ENCODE results near the gene PRKCH. TPM values are rescaled to one million over a fixed set of nuclear protein-coding genes. Genes with fewer than 3 reads are reported as not detected.

Gene PRKCH
- total RNA-seq, 2 donors from 2014 or later, result 7.2 to 8.6 TPM

GRCh38 chr14:61537563-61538463 lies 216.4 kb downstream of the PRKCH start:
- Mint-ChIP-seq H3K4me1 (peaks cover 27% of the 10 kb centered on the region), H3K4me3 (no peak overlapping the region), H3K36me3 (ENCODE audit: low read depth) (no peaks in the 10 kb centered on the region), H3K27ac (peak overlapping the region; percentile 77), H3K9me3 (no peaks in the 10 kb centered on the region), H3K27me3 (ENCODE audit: insufficient read depth) (no peaks in the 10 kb centered on the region)
- DNase-seq, result peak; percentile 68
- Histone ChIP-seq H3K9me3 (ENCODE audit: control insufficient read depth, low read length) (no peaks in the 10 kb centered on the region), H3K36me3 (ENCODE audit: control insufficient read depth, insufficient read depth, low read length) (no peaks in the 10 kb centered on the region), H3K27me3 (ENCODE audit: control insufficient read depth, insufficient read depth, low read length, poor library complexity, severe bottlenecking) (no peaks in the 10 kb centered on the region), H3K27ac (ENCODE audit: low read depth, low read length) (no peak overlapping the region), H3K4me1 (ENCODE audit: control insufficient read depth, insufficient read depth, low read length) (peaks cover 2% of the 10 kb centered on the region), H3K9ac (ENCODE audit: extremely low read depth, low read length, poor library complexity, severe bottlenecking) (no peak overlapping the region), H3K4me3 (ENCODE audit: low read length) (no peak overlapping the region)
- WGBS, 2 experiments (ENCODE audit: insufficient coverage in 1 of 2, insufficient read length in 1 of 2), result 67 to 81% methylated on average over 7 to 8 of the region's 8 CpGs
- TF ChIP-seq CTCF (conservative IDR thresholded peaks at IDR 0.05), result no peak

GRCh38 chr14:61538464-61539022 lies 217.2 kb downstream of the PRKCH start:
- peaks cover 27% of the 10 kb centered on the region for H3K4me1 Mint-ChIP-seq
- H3K4me3 Mint-ChIP-seq, result no peak overlapping the region
- H3K9me3 ChIP-seq (ENCODE audit: control insufficient read depth, low read length), result no peaks in the 10 kb centered on the region
- no peaks in the 10 kb centered on the region for H3K27me3 ChIP-seq (ENCODE audit: control insufficient read depth, insufficient read depth, low read length, poor library complexity, severe bottlenecking)
- H3K27ac ChIP-seq (ENCODE audit: low read depth, low read length), result no peak overlapping the region
- H3K4me1 ChIP-seq (ENCODE audit: control insufficient read depth, insufficient read depth, low read length), result peaks cover 2% of the 10 kb centered on the region
- 89 to 94% methylated on average over 4 to 5 of the region's 5 CpGs for WGBS, 2 experiments (ENCODE audit: insufficient coverage in 1 of 2, insufficient read length in 1 of 2)
- H3K9me3 Mint-ChIP-seq, result no peaks in the 10 kb centered on the region
- H3K36me3 ChIP-seq (ENCODE audit: control insufficient read depth, insufficient read depth, low read length), result no peaks in the 10 kb centered on the region
- H3K27ac Mint-ChIP-seq, result no peak overlapping the region
- H3K27me3 Mint-ChIP-seq (ENCODE audit: insufficient read depth), result no peaks in the 10 kb centered on the region
- TF ChIP-seq CTCF (conservative IDR thresholded peaks at IDR 0.05), result no peak
- DNase-seq, result no peak
- H3K36me3 Mint-ChIP-seq (ENCODE audit: low read depth), result no peaks in the 10 kb centered on the region
- H3K4me3 ChIP-seq (ENCODE audit: low read length), result no peak overlapping the region
- H3K9ac ChIP-seq (ENCODE audit: extremely low read depth, low read length, poor library complexity, severe bottlenecking), result no peak overlapping the region

- no peaks in the 10 kb centered on the region for H3K36me3 Mint-ChIP-seq (ENCODE audit: low read depth)
- H3K27ac Mint-ChIP-seq, result no peak overlapping the region
- no peaks in the 10 kb centered on the region for H3K9me3 Mint-ChIP-seq
- Histone ChIP-seq H3K4me1 (ENCODE audit: control insufficient read depth, insufficient read depth, low read length) (peaks cover 2% of the 10 kb centered on the region), H3K36me3 (ENCODE audit: control insufficient read depth, insufficient read depth, low read length) (no peaks in the 10 kb centered on the region), H3K4me3 (ENCODE audit: low read length) (no peak overlapping the region), H3K27ac (ENCODE audit: low read depth, low read length) (no peak overlapping the region), H3K27me3 (ENCODE audit: control insufficient read depth, insufficient read depth, low read length, poor library complexity, severe bottlenecking) (no peaks in the 10 kb centered on the region), H3K9me3 (ENCODE audit: control insufficient read depth, low read length) (no peaks in the 10 kb centered on the region), H3K9ac (ENCODE audit: extremely low read depth, low read length, poor library complexity, severe bottlenecking) (no peak overlapping the region)
- no peak for TF ChIP-seq CTCF (conservative IDR thresholded peaks at IDR 0.05)
- WGBS, 2 experiments (ENCODE audit: insufficient coverage in 1 of 2, insufficient read length in 1 of 2), result 95 to 100% methylated on average over 4 to 5 of the region's 5 CpGs
- peaks cover 28% of the 10 kb centered on the region for H3K4me1 Mint-ChIP-seq
- DNase-seq, result peak; percentile 5
- H3K4me3 Mint-ChIP-seq, result no peak overlapping the region
- H3K27me3 Mint-ChIP-seq (ENCODE audit: insufficient read depth), result no peaks in the 10 kb centered on the region
These were observed 218.3 kb downstream of the PRKCH start for GRCh38 chr14:61539631-61540030.

Data from endodermal cell (in vitro differentiated cells).